K562 (cell line): ENCODE results near the gene EGLN3. TPM values are rescaled to one million over a fixed set of nuclear protein-coding genes. Genes with fewer than 3 reads are reported as not detected.

ENCODE experiments used
- ARNT ChIP-seq, 2 experiments: fragments of 450-650 bp; IDR thresholded peaks; 2 replicates each; pipeline ENCODE4 v1.6.1; 2016; ENCODE audit warnings: mild to moderate bottlenecking in 1 of 2
- ESRRB ChIP-seq: fragments of 250-450 bp; sonication (Bioruptor Pico); IDR thresholded peaks from 2 replicates; pipeline ENCODE4 v1.5.0; 2020; ENCODE audit warnings: mild to moderate bottlenecking, moderate library complexity, borderline replicate concordance
- HDAC6 ChIP-seq: IDR thresholded peaks from 2 replicates; pipeline ENCODE4 v1.6.1; 2012; ENCODE audit warnings: low read depth, mild to moderate bottlenecking, control low read depth, inconsistent platforms, low read length, moderate library complexity
- NFE2 ChIP-seq: IDR thresholded peaks from 2 replicates; pipeline ENCODE4 v1.6.1; 2014; ENCODE audit warnings: antibody characterized with exemption, low read depth
- RAD21 ChIP-seq, 2 experiments: fragments of 250-450 bp in 1 of 2; fragments of 450-650 bp in 1 of 2; sonication (Bioruptor Pico) in 1 of 2; formaldehyde crosslinking in 1 of 2; IDR thresholded peaks in 1 of 2; conservative IDR thresholded peaks in 1 of 2; 2 replicates each; pipeline versions ENCODE4 v1.4.0 to v1.8.0; 2020 to 2022; ENCODE audit warnings: mild to moderate bottlenecking in 2 of 2, moderate library complexity in 1 of 2
- RBFOX2 ChIP-seq: fragments of 200-400 bp; formaldehyde crosslinking; IDR thresholded peaks from 2 replicates; pipeline ENCODE4 v1.6.1; 2017; ENCODE audit warnings: low read depth, mild to moderate bottlenecking, low read length, moderate library complexity
- TSC22D4 ChIP-seq: fragments of 450-650 bp; IDR thresholded peaks from 2 replicates; pipeline ENCODE4 v1.6.1; 2016; ENCODE audit warnings: missing genetic modification characterization, missing biosample characterization, control low read depth
- ZFP1 ChIP-seq: fragments of 450-650 bp; formaldehyde crosslinking; IDR thresholded peaks from 2 replicates; pipeline ENCODE4 v1.4.0; 2020; ENCODE audit warnings: mild to moderate bottlenecking, mixed read lengths
- ZKSCAN1 ChIP-seq: fragments of 150-350 bp; IDR thresholded peaks from 2 replicates; pipeline ENCODE4 v1.6.1; 2016; ENCODE audit warnings: low read depth, low read length
- ZNF3 ChIP-seq: fragments of 250-450 bp; sonication (Bioruptor Pico); IDR thresholded peaks from 2 replicates; pipeline ENCODE4 v1.5.0; 2021; ENCODE audit warnings: mild to moderate bottlenecking, moderate library complexity
- ZNF311 ChIP-seq: fragments of 250-450 bp; sonication (Bioruptor Pico); IDR thresholded peaks from 2 replicates; pipeline ENCODE4 v1.4.0; 2020; ENCODE audit warnings: mild to moderate bottlenecking, moderate library complexity
- ZNF316 ChIP-seq: fragments of 450-650 bp; IDR thresholded peaks from 2 replicates; pipeline ENCODE4 v1.6.1; 2016
- ZNF445 ChIP-seq: fragments of 250-450 bp; sonication (Bioruptor Pico); IDR thresholded peaks from 2 replicates; pipeline ENCODE4 v1.4.0; 2020; ENCODE audit warnings: low read depth, mild to moderate bottlenecking, moderate library complexity
- ZZZ3 ChIP-seq: fragments of 450-650 bp; IDR thresholded peaks from 2 replicates; pipeline ENCODE4 v1.6.1; 2016; ENCODE audit warnings: antibody characterized with exemption, mild to moderate bottlenecking, moderate library complexity
- polyA plus RNA-seq, 8 experiments: library from polyadenylated mRNA; depleted of rRNA in 4 of 8; stranded (reverse) in 5 of 8; unstranded in 3 of 8; fragments of >200 nt; fragmentation: Nextera tagmentation in 2 of 8; fragmentation: Illumina TruSeq in 1 of 8; extraction: Ambion mirVana in 2 of 8; extraction: Trizol in 1 of 8; gene quantifications; 2 replicates each; pipeline versions ENCODE4 v1.2.1 to v1.2.3, GENCODE V29; 2011 to 2014; ENCODE audit warnings: inconsistent platforms in 1 of 8, missing spikeins in 1 of 8
- total RNA-seq, 7 experiments: library from RNA; depleted of rRNA in 6 of 7; stranded (reverse); fragments of >200 nt in 6 of 7; fragmentation: Illumina TruSeq in 2 of 7; extraction: Trizol in 2 of 7; gene quantifications; 2 replicates each; pipeline versions ENCODE4 v1.2.1 to v1.2.3, GENCODE V29; 2011 to 2021; ENCODE audit warnings: low replicate concordance in 1 of 7
- TF ChIP-seq, protein P1 (sequence below): sonication (generic); formaldehyde crosslinking; IDR thresholded peaks from 2 replicates; pipeline ENCODE4 v1.8.1; 2023; ENCODE audit warnings: mild to moderate bottlenecking, missing genetic modification reagents
- TF ChIP-seq, protein P2 (sequence below): fragments of 250-450 bp; sonication (Bioruptor Pico); IDR thresholded peaks from 2 replicates; pipeline ENCODE4 v1.5.1; 2021; ENCODE audit warnings: mild to moderate bottlenecking
- TF ChIP-seq, protein P3 (sequence below): sonication (generic); formaldehyde crosslinking; IDR thresholded peaks from 2 replicates; pipeline ENCODE4 v1.5.0; 2020; ENCODE audit warnings: missing genetic modification reagents
- TF ChIP-seq, protein P4 (sequence below): sonication (generic); formaldehyde crosslinking; IDR thresholded peaks from 2 replicates; pipeline ENCODE4 v1.8.0; 2023; ENCODE audit warnings: mild to moderate bottlenecking, missing genetic modification reagents
- TF ChIP-seq, protein P5 (sequence below): sonication (generic); formaldehyde crosslinking; IDR thresholded peaks from 2 replicates; pipeline ENCODE4 v1.8.1; 2023; ENCODE audit warnings: mild to moderate bottlenecking, missing genetic modification reagents
- TF ChIP-seq, protein P6 (sequence below): fragments of 450-650 bp; IDR thresholded peaks from 2 replicates; pipeline ENCODE4 v1.6.1; 2016; ENCODE audit warnings: borderline replicate concordance

The EGLN3 gene
- total and polyA plus RNA-seq, 9 of the 15 experiments (the other 6 are each of a cell fraction or from before 2014, with no cell fraction given), result 2.5 to 87.6 (median 5.8) TPM

DNA sequence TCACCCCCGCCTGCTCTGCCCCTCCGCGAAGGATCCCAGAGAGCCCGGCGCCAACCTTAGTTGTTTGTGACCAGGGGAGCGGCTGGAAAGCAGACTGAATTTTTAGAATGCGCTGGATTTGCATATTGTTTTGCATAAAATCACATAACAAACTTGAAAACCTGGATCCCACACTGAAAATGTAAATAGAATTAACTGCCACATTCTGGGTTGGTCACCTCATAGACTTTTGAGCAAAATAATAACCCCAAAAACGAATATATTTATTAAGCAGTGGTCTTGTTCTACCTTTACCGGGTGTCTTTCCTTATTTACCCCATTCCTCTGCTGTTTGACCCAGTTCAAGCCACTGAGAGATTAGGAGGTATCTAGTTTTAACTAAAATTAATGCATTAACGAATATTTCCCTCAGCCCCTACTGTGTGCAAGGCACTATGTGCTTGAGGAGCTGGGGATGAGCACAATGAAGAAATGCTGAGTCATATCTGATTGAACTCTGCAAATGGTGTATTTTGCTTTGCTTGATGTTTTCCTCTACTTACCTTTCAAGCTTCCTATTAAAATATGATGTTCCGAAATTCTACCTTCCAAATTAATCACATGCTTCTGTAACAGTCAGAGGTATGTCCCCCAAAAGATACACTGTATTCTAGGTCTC, 438 bp upstream of the EGLN3 start (continued):
- TF ChIP-seq, protein P1, sequence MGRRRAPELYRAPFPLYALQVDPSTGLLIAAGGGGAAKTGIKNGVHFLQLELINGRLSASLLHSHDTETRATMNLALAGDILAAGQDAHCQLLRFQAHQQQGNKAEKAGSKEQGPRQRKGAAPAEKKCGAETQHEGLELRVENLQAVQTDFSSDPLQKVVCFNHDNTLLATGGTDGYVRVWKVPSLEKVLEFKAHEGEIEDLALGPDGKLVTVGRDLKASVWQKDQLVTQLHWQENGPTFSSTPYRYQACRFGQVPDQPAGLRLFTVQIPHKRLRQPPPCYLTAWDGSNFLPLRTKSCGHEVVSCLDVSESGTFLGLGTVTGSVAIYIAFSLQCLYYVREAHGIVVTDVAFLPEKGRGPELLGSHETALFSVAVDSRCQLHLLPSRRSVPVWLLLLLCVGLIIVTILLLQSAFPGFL, result no peak
- TF ChIP-seq, protein P2, sequence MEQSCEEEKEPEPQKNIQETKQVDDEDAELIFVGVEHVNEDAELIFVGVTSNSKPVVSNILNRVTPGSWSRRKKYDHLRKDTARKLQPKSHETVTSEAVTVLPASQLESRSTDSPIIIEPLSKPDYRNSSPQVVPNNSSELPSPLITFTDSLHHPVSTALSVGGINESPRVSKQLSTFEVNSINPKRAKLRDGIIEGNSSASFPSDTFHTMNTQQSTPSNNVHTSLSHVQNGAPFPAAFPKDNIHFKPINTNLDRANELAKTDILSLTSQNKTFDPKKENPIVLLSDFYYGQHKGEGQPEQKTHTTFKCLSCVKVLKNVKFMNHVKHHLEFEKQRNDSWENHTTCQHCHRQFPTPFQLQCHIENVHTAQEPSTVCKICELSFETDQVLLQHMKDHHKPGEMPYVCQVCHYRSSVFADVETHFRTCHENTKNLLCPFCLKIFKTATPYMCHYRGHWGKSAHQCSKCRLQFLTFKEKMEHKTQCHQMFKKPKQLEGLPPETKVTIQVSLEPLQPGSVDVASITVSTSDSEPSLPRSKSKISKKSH (CRISPR knock-in tag), result no peak
- TF ChIP-seq ESRRB (CRISPR knock-in tag), result no peak
- no peak for TF ChIP-seq HDAC6
- no peak; a peak in 1 of 4 replicates for TF ChIP-seq RAD21 (CRISPR knock-in tag; conservative IDR thresholded peaks at IDR 0.05 in 1 of 2, IDR thresholded peaks at IDR 0.05 in 1 of 2)
- no peak for TF ChIP-seq TSC22D4 (tag)
- peak; percentile 98 for TF ChIP-seq ZNF316
- TF ChIP-seq, protein P3, sequence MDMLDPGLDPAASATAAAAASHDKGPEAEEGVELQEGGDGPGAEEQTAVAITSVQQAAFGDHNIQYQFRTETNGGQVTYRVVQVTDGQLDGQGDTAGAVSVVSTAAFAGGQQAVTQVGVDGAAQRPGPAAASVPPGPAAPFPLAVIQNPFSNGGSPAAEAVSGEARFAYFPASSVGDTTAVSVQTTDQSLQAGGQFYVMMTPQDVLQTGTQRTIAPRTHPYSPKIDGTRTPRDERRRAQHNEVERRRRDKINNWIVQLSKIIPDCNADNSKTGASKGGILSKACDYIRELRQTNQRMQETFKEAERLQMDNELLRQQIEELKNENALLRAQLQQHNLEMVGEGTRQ, result no peak
- TF ChIP-seq ZZZ3, result no peak
- TF ChIP-seq RBFOX2, result no peak
- no peak for TF ChIP-seq ZNF3
- TF ChIP-seq, protein P4, sequence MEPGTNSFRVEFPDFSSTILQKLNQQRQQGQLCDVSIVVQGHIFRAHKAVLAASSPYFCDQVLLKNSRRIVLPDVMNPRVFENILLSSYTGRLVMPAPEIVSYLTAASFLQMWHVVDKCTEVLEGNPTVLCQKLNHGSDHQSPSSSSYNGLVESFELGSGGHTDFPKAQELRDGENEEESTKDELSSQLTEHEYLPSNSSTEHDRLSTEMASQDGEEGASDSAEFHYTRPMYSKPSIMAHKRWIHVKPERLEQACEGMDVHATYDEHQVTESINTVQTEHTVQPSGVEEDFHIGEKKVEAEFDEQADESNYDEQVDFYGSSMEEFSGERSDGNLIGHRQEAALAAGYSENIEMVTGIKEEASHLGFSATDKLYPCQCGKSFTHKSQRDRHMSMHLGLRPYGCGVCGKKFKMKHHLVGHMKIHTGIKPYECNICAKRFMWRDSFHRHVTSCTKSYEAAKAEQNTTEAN (CRISPR knock-in tag), result no peak
- no peak for TF ChIP-seq ZFP1 (CRISPR knock-in tag)
- peak; percentile 95 for TF ChIP-seq ZKSCAN1
- TF ChIP-seq, protein P5, sequence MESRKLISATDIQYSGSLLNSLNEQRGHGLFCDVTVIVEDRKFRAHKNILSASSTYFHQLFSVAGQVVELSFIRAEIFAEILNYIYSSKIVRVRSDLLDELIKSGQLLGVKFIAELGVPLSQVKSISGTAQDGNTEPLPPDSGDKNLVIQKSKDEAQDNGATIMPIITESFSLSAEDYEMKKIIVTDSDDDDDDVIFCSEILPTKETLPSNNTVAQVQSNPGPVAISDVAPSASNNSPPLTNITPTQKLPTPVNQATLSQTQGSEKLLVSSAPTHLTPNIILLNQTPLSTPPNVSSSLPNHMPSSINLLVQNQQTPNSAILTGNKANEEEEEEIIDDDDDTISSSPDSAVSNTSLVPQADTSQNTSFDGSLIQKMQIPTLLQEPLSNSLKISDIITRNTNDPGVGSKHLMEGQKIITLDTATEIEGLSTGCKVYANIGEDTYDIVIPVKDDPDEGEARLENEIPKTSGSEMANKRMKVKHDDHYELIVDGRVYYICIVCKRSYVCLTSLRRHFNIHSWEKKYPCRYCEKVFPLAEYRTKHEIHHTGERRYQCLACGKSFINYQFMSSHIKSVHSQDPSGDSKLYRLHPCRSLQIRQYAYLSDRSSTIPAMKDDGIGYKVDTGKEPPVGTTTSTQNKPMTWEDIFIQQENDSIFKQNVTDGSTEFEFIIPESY (CRISPR knock-in tag), result no peak
- no peak for TF ChIP-seq ZNF445 (CRISPR knock-in tag)
- TF ChIP-seq ARNT (IDR thresholded peaks at IDR 0.05), result no peak
- TF ChIP-seq, protein P6, sequence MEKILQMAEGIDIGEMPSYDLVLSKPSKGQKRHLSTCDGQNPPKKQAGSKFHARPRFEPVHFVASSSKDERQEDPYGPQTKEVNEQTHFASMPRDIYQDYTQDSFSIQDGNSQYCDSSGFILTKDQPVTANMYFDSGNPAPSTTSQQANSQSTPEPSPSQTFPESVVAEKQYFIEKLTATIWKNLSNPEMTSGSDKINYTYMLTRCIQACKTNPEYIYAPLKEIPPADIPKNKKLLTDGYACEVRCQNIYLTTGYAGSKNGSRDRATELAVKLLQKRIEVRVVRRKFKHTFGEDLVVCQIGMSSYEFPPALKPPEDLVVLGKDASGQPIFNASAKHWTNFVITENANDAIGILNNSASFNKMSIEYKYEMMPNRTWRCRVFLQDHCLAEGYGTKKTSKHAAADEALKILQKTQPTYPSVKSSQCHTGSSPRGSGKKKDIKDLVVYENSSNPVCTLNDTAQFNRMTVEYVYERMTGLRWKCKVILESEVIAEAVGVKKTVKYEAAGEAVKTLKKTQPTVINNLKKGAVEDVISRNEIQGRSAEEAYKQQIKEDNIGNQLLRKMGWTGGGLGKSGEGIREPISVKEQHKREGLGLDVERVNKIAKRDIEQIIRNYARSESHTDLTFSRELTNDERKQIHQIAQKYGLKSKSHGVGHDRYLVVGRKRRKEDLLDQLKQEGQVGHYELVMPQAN, result no peak
- TF ChIP-seq NFE2, result peak; percentile 90
- TF ChIP-seq ZNF311 (CRISPR knock-in tag), result no peak
